Heart left ventricle (tissue), 13 donors: ENCODE data around the gene TUBD1.

Source experiments
- CTCF ChIP-seq, 12 donors: fragments of 200-600 bp; sonication (generic) in 4 of 12; IDR thresholded peaks; one replicate each; pipeline versions ENCODE4 v1.5.0 to v1.8.0; 2018 to 2022; ENCODE audit warnings: antibody characterized with exemption in 12 of 12, mild to moderate bottlenecking in 5 of 12
- POLR2A ChIP-seq, 2 donors: fragments of 450-650 bp; IDR thresholded peaks; one replicate each; pipeline ENCODE4 v1.6.1; 2017; ENCODE audit warnings: antibody characterized with exemption in 2 of 2, mild to moderate bottlenecking in 2 of 2, moderate library complexity in 2 of 2
- donor health status: ischemic (EF 13 %, LVEDD 7.1; RV severe dilation, severe dysfunction).
- donor health status: DM: no; HTN: yes; CAD: no.
- donor health status: DM: no; HTN: no; CAD: no.
- donor health status: ischemic (EF 25% LVEDD 6.9; RV normal size, moderate dysfunction).
- donor health status: ischemic (EF 25% LVEDD 5.7; RV mildly dilated, moderate dysfunction).
- donor health status: ischemic (EF 35%, LVEDD 5.7; RV mildly dilated, moderate dysfunction).
- donor health status: nonischemic (EF 11% LVEDD 7.7; RV severe dilation, severe dysfunction).
- donor health status: DM: yes; HTN: yes; CAD: no.
- donor health status: PGD.
- donor health status: ischemic (EF 29% LVEDD 5.4; RV normal size, mild dysfunction).
- donor health status: nonischemic (EF 23%, LVEDD 6.1; RV moderate dilation, normal function).

GRCh38 chr17:59858932-59859331 is 33.8 kb downstream of the TUBD1 start:
- no peak for TF ChIP-seq POLR2A (IDR thresholded peaks at IDR 0.05)
- TF ChIP-seq CTCF (IDR thresholded peaks at IDR 0.05), result no peak
